Activated CD4-positive, alpha-beta T cell treated with anti-CD3 and anti-CD28 coated beads, Interleukin-2, Interleukin-6, amounts not matched to agents 100 ng/mL and 50 ng/mL, durations not matched to agents 16 hours and 8 hours (primary cell): Measurements from ENCODE around the gene ZBTB16.

Experiments used
- DNase-seq: peaks from one replicate; pipeline ENCODE4 v3.0.0-alpha.2; 2020

The ZBTB16 gene

DNA sequence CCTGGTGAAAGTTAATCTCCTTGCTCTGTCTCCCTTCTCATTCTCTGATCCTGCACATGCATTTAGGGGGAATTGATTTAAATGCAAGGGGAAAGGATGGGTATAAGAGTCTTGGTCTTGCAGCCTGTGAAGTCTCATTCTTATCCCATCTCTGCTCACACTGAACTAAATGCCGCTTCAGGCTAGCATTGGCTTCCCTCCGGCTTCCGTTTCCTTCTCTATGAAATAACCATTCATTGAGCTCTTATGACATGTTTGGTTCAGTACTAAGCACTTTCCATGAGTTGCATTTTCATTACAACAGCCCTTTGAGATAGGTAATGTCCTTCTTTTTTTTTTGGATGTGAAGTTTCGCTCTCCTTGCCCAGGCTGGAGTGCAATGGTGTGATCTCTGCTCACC is 5.6 kb downstream of the ZBTB16 start:
- DNase-seq: no peak

GRCh38 chr11:114066046-114066648 is 6.6 kb downstream of the ZBTB16 start:
- peak; percentile 45 for DNase-seq

DNA sequence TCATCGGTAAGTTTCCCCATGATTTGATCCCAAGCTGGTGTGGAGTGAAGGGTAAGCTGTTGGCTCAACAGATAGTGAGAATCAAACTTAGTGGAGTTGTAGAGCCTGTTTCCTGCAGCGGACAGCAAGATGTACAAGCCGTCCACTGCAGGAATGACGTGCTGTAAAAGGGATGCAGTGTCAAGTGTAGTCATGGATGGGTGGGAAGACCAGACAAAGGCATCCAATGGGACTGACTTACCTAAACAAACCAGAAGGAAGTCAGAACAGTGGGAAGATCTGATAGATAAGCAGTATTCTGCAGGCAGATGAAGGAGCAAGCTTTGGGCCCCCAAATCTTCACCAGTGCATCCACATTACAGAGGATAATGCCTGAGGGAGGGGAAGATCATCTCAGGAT is 8.8 kb downstream of the ZBTB16 start:
- no peak for DNase-seq

DNA sequence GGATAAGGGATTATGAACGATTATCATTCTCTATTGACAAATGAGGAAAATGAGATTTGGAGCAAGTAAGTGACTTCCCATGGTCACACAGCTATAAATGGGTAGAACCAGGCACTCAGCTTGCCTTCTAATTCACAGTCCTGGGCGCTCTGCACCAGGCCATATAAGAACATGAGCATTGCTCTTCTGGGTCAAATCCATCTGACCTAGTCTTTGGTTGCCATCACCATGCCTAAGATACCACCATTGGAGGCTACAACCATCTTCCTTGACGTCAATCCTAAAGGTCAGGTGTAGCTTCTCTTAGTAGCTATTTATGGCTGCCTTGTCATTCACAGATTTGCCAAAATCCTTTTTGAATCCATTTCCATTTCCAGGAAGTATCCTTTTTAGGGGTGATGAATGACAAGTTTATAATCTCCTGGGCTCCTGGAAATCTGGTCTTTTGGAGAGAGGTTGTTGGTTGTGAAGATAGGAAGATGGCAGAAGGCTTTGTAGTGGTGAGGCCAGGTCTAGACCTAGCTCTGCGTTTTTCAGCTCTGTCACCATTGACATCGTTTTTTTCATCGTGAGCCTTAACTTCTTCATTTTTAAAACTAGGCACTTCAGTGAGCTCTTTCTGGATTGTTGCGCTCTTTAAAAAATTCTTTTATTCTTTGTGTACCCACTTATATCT is 11.1 kb downstream of the ZBTB16 start:
- DNase-seq: no peak

- DNase-seq: no peak
Measured at GRCh38 chr11:114073007-114073827, 13.7 kb downstream of the ZBTB16 start.

- DNase-seq: peak; percentile 29
Measured at GRCh38 chr11:114073828-114074381, 14.4 kb downstream of the ZBTB16 start.

DNA sequence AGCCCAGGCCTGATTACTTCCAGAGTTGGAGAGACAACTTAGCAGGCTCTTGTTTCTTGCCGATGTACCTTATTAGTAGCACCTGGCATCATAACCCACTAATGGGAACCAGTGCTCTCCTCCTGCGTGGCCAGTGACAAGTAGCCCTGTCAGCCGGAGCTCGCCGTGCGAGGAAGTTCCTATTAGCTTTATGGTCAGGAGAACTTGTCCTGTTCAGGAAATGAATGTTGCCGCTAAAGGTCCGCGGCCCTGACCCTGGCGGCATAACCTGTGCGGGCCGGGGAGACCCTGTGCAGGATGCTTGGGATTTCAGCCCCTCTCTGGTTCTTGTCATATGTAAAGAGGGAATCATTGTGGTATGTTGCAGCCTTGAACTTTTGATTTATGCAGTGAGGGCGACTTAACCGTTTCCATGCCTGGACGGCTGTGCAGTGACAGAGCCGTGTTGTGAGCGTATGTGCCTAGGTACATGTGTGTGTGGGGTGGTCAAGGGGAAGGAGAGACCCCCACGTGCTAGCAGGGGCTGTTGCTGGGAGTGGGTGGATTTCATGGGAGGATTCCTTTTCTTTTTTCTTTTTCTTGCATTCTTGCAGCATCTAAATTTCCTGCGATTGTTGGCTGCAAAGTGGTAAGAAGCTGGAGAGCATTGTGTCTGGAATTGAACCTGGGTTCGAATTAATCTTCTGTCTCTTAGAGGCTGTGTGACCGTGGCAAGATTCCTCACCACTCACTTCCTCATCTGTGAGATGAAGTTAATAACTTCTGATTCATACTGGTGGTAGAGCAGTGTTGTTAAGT is 15.2 kb downstream of the ZBTB16 start:
- DNase-seq: no peak

DNA sequence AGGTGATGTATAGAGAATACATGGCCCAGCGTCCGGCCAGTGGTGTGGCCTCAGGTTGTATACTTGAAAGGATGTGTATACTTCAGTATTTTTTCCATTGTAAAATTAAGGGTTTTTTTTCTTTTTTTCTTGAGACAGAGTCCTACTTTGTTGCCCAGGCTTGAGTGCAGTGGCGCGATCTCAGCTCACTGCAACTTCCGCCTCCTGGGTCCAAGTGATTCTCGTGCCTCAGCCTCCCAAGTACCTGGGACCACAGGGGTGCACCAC is 15.8 kb downstream of the ZBTB16 start:
- no peak for DNase-seq

DNA sequence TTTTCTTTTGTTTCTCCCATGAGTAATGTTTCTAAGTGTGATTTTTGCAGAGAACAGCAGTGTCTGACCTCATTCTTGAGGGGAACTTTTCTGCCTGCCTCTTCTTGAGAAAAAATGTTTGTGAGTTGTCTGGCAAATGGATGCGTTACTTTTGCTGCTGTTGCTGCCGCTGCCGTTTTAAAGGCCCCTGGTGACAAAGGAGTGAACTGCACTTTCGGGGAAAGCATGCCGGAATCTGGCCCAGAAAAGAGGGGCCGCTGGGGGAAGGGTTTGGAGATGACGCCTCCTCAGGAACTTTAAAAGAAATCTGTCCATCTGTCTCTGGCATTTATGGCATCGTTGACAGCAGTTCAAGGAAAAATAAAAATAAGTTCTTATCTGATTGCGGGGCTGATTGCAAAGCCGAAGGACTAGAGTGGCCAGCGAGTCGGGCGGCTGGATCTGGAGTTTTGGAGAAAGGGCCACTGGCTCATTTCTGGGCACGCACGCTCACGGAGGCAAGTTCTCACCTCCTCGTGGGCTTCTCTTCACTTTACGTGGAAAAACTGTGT is 16.5 kb downstream of the ZBTB16 start:
- peak; percentile 54 for DNase-seq

- DNase-seq: no peak
Measured at GRCh38 chr11:114076921-114077331, 17.4 kb downstream of the ZBTB16 start.

DNA sequence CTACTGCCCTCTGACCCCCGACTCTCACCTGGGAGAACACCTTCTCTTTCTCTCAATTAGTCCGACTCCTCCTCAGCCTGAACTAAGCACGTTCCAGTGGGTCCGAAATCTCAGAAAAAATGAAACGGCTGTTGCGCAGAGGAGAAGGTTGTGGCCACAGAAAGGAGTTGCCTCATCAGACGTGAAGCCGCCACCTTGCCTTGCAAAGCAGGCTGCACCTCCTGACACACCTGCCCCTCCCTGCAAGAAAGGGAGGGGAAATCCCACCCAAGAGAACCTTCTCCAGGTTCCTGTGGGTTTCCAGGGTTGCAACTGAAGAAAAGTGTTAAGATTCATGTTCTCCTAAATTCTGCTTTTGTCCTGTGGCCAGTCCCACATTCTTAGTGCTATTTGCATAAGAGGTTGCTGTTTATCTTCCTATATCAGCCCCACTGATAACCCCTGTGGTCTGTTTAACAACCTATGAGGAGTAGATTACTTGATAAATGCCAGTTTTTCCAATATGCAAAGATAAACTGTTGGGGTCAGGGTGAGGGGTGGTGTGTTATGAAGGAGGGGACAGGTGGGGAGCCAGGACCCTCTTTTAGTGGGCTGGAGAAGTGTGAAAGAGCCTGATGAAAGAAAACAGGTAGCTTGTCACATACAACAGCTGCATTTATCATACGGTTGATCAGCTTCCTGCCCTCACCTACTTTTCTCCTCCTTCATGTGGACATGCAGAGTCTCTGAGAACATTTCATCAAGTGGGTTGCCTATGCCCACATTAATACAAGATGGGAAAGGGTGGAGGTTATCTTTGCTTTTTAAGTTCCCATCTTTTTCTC is 18.2 kb downstream of the ZBTB16 start:
- DNase-seq: no peak

DNA sequence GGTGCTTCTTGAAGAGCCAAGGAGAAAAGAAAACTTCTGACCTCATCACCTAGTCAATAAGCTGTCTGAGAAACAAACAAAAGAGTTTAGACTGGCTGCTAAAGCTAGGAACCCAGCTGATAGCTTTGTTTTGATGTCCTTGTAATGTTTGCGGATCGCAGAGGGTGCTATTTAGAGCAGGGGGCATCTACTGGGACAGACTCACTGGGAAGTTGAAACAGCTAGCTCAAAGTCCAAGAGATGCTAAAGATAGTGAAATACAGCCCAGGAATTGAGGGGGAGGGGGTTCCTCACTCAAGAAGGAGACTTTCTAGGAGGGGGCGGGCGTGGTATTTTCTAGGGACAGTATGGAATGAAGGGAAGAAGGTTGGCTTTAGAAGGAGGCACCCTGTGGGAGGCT is 18.9 kb downstream of the ZBTB16 start:
- DNase-seq: no peak

- DNase-seq: no peak
Measured at GRCh38 chr11:114079511-114080065, 20.1 kb downstream of the ZBTB16 start.

DNA sequence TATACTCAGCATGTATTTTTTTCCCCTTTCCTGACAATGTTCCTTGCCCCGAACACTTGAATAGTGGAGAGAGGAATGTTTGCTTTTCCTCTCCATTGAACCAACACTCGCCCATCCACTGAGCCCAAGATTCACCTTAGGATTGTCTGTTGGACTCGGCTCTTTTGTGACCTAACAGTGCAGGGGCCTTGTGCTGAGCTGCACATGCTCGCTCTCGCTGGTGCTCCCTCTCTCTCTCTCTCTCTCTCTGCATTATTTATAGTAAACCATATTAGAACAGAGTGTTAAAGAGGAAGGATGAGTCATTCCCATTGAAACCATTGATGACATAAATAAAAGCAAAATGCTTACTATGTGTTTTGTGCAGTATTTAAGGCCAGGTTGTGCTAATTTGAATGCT is 20.7 kb downstream of the ZBTB16 start:
- peak; percentile 44 for DNase-seq

DNA sequence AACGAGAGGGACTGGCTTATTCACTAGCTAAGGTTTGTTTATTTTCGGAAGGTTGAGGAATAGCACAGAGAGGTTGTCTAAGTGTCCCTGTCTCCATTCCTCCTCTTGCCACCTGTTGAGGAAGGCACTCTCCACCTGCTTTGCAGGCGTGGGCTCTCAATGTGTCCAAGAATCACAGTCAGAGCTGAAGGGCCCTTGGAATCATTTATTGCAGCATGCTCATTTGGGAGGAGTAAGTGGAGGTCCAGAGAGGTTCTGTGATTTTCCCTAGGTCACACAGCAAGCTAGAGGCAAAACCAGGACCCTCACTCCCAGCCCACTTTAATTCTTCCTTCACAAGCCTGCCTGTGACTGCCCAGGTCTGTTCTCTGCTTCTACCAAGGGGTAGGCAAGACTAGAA is 21.3 kb downstream of the ZBTB16 start:
- no peak for DNase-seq

DNA sequence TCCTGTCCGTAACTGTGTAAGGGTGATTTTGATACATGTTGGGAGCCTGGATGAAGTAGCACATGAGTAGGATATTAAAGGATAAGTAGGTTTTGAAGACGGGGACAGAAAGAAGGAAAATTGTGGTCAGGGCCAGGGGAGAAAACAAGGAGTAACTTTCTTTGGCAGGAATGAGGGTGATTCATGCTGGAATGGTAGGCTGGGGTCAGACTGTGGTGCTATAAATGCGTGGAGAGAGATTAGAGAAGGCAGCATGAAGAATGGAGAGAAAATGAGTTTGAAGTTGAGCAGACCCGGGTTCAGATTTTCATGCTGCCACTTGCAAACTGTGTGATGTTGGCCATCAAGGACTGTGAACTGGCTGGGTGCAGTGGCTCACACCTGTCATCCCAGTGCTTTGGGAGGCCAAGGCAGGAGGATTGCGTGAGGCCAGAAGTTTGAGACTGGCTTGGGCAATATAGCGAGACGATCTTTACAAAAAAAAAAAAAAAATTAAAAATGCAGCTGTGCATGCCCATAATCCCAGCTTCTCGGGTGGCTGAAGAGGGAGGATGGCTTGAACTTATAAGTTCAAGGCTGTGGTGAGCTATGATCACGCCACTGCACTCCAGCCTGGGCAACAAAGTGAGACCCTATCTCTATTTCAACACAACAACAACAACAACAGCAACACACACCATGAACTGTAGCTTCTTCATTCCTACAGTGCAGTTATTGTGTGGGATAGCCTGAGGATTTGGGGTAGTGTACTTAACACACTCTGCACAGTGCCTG is 22.3 kb downstream of the ZBTB16 start:
- DNase-seq: no peak

DNA sequence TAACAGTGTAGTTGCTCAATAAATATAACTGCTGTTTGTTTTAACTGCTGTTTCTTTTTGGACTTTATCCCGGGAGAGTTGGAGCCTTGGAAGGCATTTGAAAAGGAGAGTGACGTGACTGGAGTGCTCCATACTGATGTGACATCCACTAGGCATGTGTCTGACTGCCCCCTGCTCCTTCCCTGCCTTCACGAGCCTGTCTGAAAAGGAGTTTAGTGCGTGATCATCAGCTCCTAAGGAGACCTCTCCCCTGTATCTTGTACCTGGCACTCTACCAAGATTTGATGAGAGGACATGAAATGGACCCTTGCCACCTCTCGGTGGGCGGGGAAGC is 22.9 kb downstream of the ZBTB16 start:
- DNase-seq: no peak

DNA sequence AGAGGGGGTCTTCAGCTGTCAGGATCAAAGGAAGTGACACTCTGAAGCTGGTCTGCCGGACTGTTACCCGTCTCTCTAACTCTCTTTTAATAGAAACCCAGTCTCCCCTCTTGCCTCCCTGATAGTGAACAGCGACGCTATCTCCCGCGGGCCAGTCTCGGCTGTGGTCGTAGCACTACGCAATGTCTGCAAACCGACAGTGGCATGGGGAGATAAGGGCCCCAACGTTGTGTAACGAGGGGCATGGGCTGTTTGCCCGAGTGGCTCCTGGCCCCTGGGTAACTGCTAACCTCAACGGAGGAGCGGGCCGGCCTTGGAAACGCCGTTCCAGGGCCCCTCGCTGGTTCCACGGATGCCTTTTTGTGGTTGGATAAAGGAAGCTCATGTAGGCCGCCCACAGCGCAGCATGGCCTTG is 23.3 kb downstream of the ZBTB16 start:
- no peak for DNase-seq

DNA sequence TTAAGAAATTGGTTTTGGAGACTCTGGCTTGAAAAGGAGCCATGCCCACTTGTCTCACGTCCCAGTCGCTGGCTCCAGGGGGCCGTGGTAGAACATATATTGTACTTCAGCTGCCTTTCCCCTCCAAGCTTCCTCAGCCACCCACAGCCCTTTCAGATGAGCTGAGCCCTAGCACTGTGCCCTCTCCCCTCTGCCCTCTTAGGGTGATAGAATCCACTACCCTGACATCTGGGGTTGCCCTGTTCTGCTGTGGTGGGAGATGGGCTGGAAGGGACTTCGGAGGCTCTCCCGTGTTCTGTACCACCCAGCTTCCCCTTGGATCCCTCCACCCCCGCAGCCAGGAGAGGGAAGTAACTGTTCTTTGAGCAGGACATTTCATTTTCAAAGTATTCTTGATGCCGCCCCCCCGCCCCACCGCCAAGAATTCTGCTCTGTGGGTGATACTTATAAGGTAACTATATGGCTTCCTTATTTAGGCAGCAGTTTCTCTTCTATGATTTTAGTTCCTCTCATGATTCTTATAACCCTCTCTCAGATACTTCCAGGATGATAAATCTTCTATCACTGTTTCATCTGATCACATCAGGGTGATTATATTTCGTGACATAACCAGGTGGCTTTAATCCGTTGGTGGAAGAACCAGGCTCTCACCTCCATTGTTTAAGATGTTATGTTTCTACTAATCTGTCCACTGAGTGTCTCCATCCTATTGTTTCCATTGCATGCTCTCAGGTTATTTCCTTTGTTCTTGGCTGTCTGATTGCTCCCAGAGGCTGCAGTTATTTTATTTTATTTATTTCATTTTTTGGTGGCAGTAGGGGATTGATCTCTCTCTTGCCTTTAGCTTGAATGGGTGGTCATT is 24.1 kb downstream of the ZBTB16 start:
- no peak for DNase-seq

DNA sequence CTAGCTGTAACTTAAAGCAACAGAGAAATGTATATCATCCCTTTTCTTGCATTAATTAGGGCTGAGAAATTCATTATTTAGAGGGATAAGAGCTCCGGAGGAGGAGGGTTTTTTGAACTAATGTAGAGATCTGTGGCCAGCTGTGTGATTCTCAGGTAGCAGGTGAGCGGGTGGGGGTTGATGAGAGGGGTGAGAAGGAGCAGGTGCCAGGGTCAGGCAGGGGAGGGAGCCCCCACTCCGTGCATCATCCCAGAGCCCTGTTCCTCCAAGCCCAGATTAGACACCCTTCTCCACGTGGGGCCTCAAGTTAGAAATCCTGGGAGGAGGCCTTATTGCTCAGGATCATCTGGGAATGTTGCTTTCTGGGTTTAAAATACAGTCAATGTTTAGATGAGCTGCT is 24.9 kb downstream of the ZBTB16 start:
- DNase-seq: no peak
